Dermis microvascular lymphatic vessel endothelial cell (primary cell): Measurements from ENCODE around the gene KCNK4. TPM values are rescaled to one million over a fixed set of nuclear protein-coding genes. Genes with fewer than 3 reads are reported as not detected.

Source experiments
- DNase-seq, 2 donors: peaks; one replicate each; pipeline versions ENCODE4 v3.0.0 to v3.0.0-alpha.2; 2010; ENCODE audit warnings: low read depth in 2 of 2
- total RNA-seq: library from RNA; depleted of rRNA; stranded (reverse); fragments of >200 nt; gene quantifications from 2 replicates; pipeline ENCODE4 v1.2.1, GENCODE V29; 2014

The KCNK4 gene
- total RNA-seq, 1 donor from 2014 or later = not detected

GRCh38 chr11:64289002-64289564 is 2.0 kb upstream of the KCNK4 start:
- DNase-seq = no peak

- DNase-seq = no peak
Measured at GRCh38 chr11:64290352-64291261, 495 bp upstream of the KCNK4 start.

GRCh38 chr11:64291752-64292459 is 804 bp downstream of the KCNK4 start:
- no peak for DNase-seq

GRCh38 chr11:64292460-64293254 is 1.6 kb downstream of the KCNK4 start:
- DNase-seq = no peak

- no peak for DNase-seq
Measured at GRCh38 chr11:64294774-64295173, 3.7 kb downstream of the KCNK4 start.

GRCh38 chr11:64295760-64296159 is 4.7 kb downstream of the KCNK4 start:
- DNase-seq = no peak

- DNase-seq = no peak
Measured at GRCh38 chr11:64296236-64296635, 5.1 kb downstream of the KCNK4 start.

GRCh38 chr11:64296830-64297698 is 6.0 kb downstream of the KCNK4 start:
- no peak for DNase-seq

- DNase-seq = no peak
Measured at GRCh38 chr11:64297699-64298358, 6.7 kb downstream of the KCNK4 start.

- peak in 1 of 2 donors; percentile 28 for DNase-seq
Measured at GRCh38 chr11:64298966-64299846, 8.1 kb downstream of the KCNK4 start.

- no peak for DNase-seq
Measured at GRCh38 chr11:64299847-64300648, 8.9 kb downstream of the KCNK4 start, which contains the start of gene CATSPERZ. Gene CATSPERZ, plus strand, starts transcription at chr11:64300358. Its CDS starts 53 bp downstream, at chr11:64300411.

- DNase-seq = no peak
Measured at GRCh38 chr11:64303109-64304031, 12.3 kb downstream of the KCNK4 start.

GRCh38 chr11:64304032-64304315 is 12.9 kb downstream of the KCNK4 start:
- DNase-seq = no peak

GRCh38 chr11:64304316-64305072 is 13.4 kb downstream of the KCNK4 start:
- peak; percentile 69 to 88 for DNase-seq

- DNase-seq = peak; percentile 91 to 99
Measured at GRCh38 chr11:64305075-64305690, 14.1 kb downstream of the KCNK4 start, which contains the start of gene ESRRA. Gene ESRRA, plus strand, starts transcription at chr11:64305524. Its CDS starts 1,656 bp downstream, at chr11:64307180.
